OCI-LY7 (cell line): Measurements from ENCODE around the gene ADAM33. TPM values are rescaled to one million over a fixed set of nuclear protein-coding genes. Genes with fewer than 3 reads are reported as not detected.

ENCODE experiments used
- BruUV-seq: library from RNA; stranded (reverse); fragments of 400-500 nt; replicated peaks from 2 replicates; lab custom pipeline; 2021; lab: Mats Ljungman, UMichigan
- CTCF ChIA-PET: fragments of 300-600 bp; sonication (Branson Sonifier 250); formaldehyde crosslinking; loops from one replicate; lab custom pipeline; 2022; ENCODE audit warnings: antibody characterized with exemption; ENCODE audit not compliant: unreplicated experiment; lab: Charles Lee
- POLR2A ChIA-PET: fragments of 300-600 bp; sonication (Branson Sonifier 250); formaldehyde crosslinking; loops from one replicate; lab custom pipeline; 2022; ENCODE audit warnings: antibody characterized with exemption; lab: Charles Lee
- DNase-seq: peaks from one replicate; pipeline ENCODE4 v3.0.0-alpha.2; 2015; ENCODE audit warnings: low spot score
- H2AFZ ChIP-seq: fragments of 200-600 bp; sonication (generic), shearing (Covaris generic); 2 replicates; pipeline ENCODE4 v1.6.1; 2014; ENCODE audit warnings: mild to moderate bottlenecking, antibody characterized with exemption, low read length, moderate library complexity
- H3K27ac ChIP-seq: fragments of 200-600 bp; sonication (generic); 2 replicates; pipeline ENCODE4 v1.5.1; 2014; ENCODE audit warnings: mixed run types, low read depth, mild to moderate bottlenecking, moderate library complexity, low read length, inconsistent platforms; ENCODE audit not compliant: poor library complexity, severe bottlenecking
- H3K36me3 ChIP-seq: fragments of 200-600 bp; sonication (generic); 2 replicates; pipeline ENCODE4 v1.6.1; 2014; ENCODE audit warnings: mild to moderate bottlenecking, antibody characterized with exemption, low read length, moderate library complexity, mixed read lengths; ENCODE audit not compliant: insufficient read depth
- H3K4me1 ChIP-seq: fragments of 200-600 bp; sonication (generic); 2 replicates; pipeline ENCODE4 v1.5.1; 2014; ENCODE audit warnings: mild to moderate bottlenecking, low read length; ENCODE audit not compliant: insufficient read depth, poor library complexity, severe bottlenecking
- H3K4me2 ChIP-seq: fragments of 200-600 bp; sonication (generic); 2 replicates; pipeline ENCODE4 v1.6.1; 2014; ENCODE audit warnings: mild to moderate bottlenecking, low read length
- H3K4me3 ChIP-seq: fragments of 200-600 bp; sonication (generic); 2 replicates; pipeline ENCODE4 v1.5.1; 2014; ENCODE audit warnings: mild to moderate bottlenecking, low read depth, low read length; ENCODE audit not compliant: poor library complexity, severe bottlenecking
- H3K79me2 ChIP-seq: fragments of 200-600 bp; sonication (generic); 2 replicates; pipeline ENCODE4 v1.6.1; 2016; ENCODE audit warnings: low read depth, mild to moderate bottlenecking, low read length, moderate library complexity, mixed read lengths; ENCODE audit not compliant: insufficient read depth
- H3K9me2 ChIP-seq: fragments of 200-600 bp; sonication (generic); 2 replicates; pipeline ENCODE4 v1.6.1; 2016; ENCODE audit warnings: mild to moderate bottlenecking, low read length, mixed read lengths; ENCODE audit not compliant: insufficient read depth
- H3K9me3 ChIP-seq: fragments of 200-600 bp; sonication (generic); 2 replicates; pipeline ENCODE4 v1.6.1; 2014; ENCODE audit warnings: mild to moderate bottlenecking, mixed run types, low read length, mixed read lengths
- H4K20me1 ChIP-seq: fragments of 200-600 bp; sonication (generic); 2 replicates; pipeline ENCODE4 v1.6.1; 2014; ENCODE audit warnings: mild to moderate bottlenecking, antibody characterized with exemption, low read length, moderate library complexity, mixed read lengths; ENCODE audit not compliant: insufficient read depth
- EZH2phosphoT487 ChIP-seq: fragments of 200-600 bp; sonication (generic); IDR thresholded peaks from 2 replicates; pipeline ENCODE4 v1.6.1; 2018; ENCODE audit warnings: low read depth, borderline replicate concordance, mild to moderate bottlenecking, mixed run types, antibody characterized with exemption, low read length, moderate library complexity, mixed read lengths
- intact Hi-C: fragments of 100-400 bp; cut with micrococcal nuclease; formaldehyde crosslinking; loops from one replicate; pipeline ENCODE4 v1.10.0; 2022; ENCODE audit not compliant: unreplicated experiment
- total RNA-seq, 2 experiments: library from RNA; depleted of rRNA in 1 of 2; stranded (reverse); fragments of >200 nt in 1 of 2; shearing (Covaris generic) in 1 of 2; gene quantifications; 2 replicates each; pipeline ENCODE4 v1.2.3, GENCODE V29; 2014 to 2022
- TF ChIP-seq, protein P1 (sequence below): fragments of 200-600 bp; sonication (generic); conservative IDR thresholded peaks from 2 replicates; pipeline ENCODE4 v1.5.1; 2014; ENCODE audit warnings: mild to moderate bottlenecking, antibody characterized with exemption, low read length, moderate library complexity, mixed read lengths

Gene ADAM33
- total RNA-seq, 2 experiments from 2014 or later: not detected

DNA sequence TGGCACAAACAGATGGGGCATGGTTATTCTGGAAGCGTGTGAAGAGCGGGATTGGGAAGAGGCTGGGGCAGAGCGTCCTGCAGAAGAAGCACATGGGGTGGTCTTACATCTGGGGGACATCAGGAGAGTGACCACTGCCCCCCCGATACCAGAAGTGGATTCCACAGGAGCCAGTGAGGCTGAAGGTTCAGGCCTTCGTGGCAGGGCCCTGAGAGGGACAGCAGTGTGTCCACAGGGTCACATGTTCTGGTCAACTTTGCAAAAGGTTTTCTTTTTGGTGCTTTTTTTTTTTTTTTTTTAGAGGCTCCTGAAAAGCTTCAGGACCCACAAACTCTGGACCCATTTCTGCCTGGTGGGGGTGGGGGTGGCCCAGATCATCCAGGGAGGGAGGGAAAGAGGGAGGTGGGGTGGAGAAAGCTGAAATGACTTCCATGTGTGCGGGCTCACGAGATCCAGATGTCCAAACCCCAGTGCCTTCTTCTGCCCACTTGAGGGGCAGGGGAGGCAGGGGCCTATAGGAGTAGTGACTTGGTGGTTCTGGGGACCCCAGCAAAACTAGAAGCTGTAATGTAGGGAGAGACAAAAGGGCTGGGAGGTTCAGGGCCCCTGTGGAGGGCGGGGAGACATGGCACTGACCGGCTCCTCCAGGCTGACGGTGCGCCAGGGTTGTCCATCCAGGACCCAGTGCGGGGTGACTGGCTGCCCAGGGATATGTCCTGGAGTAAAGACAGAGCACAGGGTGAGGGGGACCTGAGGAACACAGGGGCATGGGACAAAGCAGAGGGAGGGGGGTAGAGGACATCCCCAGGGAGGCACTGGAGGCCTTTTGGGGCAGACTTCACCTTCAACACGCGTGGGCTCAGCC is 2.7 kb downstream of the ADAM33 start:
- no peak overlapping the region for H2AFZ ChIP-seq
- ChIA-PET CTCF (no interaction called here), POLR2A (interaction anchor here (0.6 to 0.7 kb wide), 2 partner anchors 48 to 112 kb away, joined by 3 read pairs; no protein-coding TSS in a partner anchor)
- H3K9me2 ChIP-seq: no peaks in the 10 kb centered on the region
- H3K4me2 ChIP-seq: no peak overlapping the region
- no peaks in the 10 kb centered on the region for H4K20me1 ChIP-seq
- TF ChIP-seq EZH2phosphoT487: no peak
- TF ChIP-seq, protein P1, sequence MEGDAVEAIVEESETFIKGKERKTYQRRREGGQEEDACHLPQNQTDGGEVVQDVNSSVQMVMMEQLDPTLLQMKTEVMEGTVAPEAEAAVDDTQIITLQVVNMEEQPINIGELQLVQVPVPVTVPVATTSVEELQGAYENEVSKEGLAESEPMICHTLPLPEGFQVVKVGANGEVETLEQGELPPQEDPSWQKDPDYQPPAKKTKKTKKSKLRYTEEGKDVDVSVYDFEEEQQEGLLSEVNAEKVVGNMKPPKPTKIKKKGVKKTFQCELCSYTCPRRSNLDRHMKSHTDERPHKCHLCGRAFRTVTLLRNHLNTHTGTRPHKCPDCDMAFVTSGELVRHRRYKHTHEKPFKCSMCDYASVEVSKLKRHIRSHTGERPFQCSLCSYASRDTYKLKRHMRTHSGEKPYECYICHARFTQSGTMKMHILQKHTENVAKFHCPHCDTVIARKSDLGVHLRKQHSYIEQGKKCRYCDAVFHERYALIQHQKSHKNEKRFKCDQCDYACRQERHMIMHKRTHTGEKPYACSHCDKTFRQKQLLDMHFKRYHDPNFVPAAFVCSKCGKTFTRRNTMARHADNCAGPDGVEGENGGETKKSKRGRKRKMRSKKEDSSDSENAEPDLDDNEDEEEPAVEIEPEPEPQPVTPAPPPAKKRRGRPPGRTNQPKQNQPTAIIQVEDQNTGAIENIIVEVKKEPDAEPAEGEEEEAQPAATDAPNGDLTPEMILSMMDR: no peak
- DNase-seq: no peak
- H3K4me3 ChIP-seq: no peak overlapping the region
- intact Hi-C loops: loop anchor here (5.0 kb wide), 1 partner anchor 178 kb away; no protein-coding TSS in a partner anchor
- no TSS peak for BruUV-seq
- H3K36me3 ChIP-seq: no peaks in the 10 kb centered on the region
- H3K27ac ChIP-seq: no peak overlapping the region
- no peaks in the 10 kb centered on the region for H3K4me1 ChIP-seq
- H3K79me2 ChIP-seq: no peaks in the 10 kb centered on the region
- H3K9me3 ChIP-seq: no peaks in the 10 kb centered on the region

DNA sequence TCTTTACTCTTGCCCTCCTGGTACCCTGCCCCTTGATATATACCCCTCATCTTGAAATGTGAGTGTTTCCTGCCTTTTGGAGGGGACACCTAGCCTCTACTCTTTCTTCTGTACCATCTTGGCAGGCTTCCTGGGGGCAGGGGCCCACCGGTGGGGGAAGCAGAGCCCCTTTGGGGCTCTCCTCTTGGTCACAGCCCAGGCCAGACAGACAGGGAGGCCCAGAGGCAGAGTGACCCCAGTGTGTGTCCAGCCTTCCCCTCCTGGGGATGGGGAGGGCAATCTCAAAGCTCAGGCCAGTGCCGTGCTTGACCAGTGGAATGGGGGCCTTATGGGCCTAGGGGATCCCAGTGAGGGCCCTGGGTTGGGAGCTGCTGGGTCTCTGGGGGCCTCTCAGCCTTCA is 3.6 kb downstream of the ADAM33 start:
- no peaks in the 10 kb centered on the region for H4K20me1 ChIP-seq
- no peaks in the 10 kb centered on the region for H3K4me1 ChIP-seq
- no peak for DNase-seq
- H3K79me2 ChIP-seq: no peaks in the 10 kb centered on the region
- POLR2A ChIA-PET: interaction anchor here (0.6 kb wide), 1 partner anchor 111 kb away, joined by 3 read pairs; no protein-coding TSS in a partner anchor
- intact Hi-C loops: loop anchor here (5.0 kb wide), 1 partner anchor 179 kb away; no protein-coding TSS in a partner anchor
- no peaks in the 10 kb centered on the region for H3K9me2 ChIP-seq
- CTCF ChIA-PET: no interaction called here
- H3K36me3 ChIP-seq: no peaks in the 10 kb centered on the region
- H3K4me3 ChIP-seq: no peak overlapping the region
- H3K27ac ChIP-seq: no peak overlapping the region
- no TSS peak for BruUV-seq
- H3K4me2 ChIP-seq: no peak overlapping the region
- H3K9me3 ChIP-seq: no peaks in the 10 kb centered on the region
- TF ChIP-seq EZH2phosphoT487: no peak
- TF ChIP-seq, protein P1: no peak
- no peak overlapping the region for H2AFZ ChIP-seq
